Retinal pigment epithelial cell (primary cell): ENCODE measurements around the gene KDM6B.

ENCODE experiments used
- DNase-seq: peaks from one replicate; pipeline ENCODE4 v3.0.0-alpha.2; 2010; ENCODE audit warnings: low read depth
- H3K4me3 ChIP-seq: 2 replicates; pipeline ENCODE4 v1.5.1; 2011; ENCODE audit warnings: mild to moderate bottlenecking, low read length, control low read depth, moderate library complexity
- TF ChIP-seq, protein P1 (sequence below): conservative IDR thresholded peaks from 2 replicates; pipeline ENCODE4 v1.5.1; 2011; ENCODE audit warnings: low read depth, low read length, control low read depth, inconsistent platforms

KDM6B gene

DNA sequence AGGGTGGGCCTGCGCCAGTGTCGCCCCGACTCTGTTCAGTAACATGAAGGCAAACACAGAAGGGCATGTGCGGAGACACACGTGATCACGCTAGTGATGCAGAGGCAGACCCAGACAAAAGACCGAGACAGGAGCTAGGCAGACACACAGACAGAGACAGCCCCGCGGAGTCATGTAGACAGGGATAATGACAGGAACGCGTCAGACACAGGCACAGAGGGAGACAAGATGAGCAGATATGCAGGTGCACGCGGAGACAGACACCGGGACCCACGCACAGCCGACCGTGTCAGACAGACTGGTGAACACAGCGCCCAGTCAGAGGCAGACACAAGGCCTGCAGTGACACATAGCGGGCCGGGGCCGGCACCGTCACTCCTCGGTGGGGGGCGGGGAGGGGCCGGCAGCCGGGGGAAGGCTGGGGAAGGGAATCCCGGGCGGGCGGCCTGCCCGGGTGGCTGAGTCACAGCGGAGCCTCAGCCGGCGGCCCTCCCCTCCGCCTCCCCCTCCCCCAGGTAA, 7.4 kb downstream of the KDM6B start:
- peak overlapping the region; percentile 82 for H3K4me3 ChIP-seq
- TF ChIP-seq, protein P1, sequence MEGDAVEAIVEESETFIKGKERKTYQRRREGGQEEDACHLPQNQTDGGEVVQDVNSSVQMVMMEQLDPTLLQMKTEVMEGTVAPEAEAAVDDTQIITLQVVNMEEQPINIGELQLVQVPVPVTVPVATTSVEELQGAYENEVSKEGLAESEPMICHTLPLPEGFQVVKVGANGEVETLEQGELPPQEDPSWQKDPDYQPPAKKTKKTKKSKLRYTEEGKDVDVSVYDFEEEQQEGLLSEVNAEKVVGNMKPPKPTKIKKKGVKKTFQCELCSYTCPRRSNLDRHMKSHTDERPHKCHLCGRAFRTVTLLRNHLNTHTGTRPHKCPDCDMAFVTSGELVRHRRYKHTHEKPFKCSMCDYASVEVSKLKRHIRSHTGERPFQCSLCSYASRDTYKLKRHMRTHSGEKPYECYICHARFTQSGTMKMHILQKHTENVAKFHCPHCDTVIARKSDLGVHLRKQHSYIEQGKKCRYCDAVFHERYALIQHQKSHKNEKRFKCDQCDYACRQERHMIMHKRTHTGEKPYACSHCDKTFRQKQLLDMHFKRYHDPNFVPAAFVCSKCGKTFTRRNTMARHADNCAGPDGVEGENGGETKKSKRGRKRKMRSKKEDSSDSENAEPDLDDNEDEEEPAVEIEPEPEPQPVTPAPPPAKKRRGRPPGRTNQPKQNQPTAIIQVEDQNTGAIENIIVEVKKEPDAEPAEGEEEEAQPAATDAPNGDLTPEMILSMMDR = no peak
- peak; percentile 66 for DNase-seq

DNA sequence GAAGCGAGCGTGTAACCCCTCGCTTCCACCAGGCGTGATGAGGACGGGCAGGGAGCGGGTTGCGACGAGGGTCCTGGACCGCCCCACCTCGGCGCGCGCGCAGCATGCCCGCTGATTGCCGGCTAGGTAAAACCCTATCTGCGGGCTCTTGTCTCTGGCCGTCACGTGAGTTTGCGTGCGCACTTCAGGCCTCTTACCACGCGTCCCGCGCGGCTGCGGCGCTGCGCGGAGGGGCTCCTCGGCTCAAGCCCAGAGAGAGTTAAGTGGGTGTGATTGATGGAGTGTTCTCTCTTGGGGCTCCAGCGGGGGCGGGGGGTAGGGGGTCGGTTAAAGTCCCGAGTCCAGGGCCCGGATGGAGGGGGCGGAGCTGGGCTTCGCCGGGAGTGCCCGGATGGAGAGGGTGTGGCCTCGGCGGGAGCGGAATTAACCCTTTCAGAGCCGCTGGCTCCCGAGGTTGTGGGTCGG, 7.9 kb downstream of the KDM6B start:
- DNase-seq = no peak
- H3K4me3 ChIP-seq = peak overlapping the region; percentile 82
- TF ChIP-seq, protein P1 = no peak

DNA sequence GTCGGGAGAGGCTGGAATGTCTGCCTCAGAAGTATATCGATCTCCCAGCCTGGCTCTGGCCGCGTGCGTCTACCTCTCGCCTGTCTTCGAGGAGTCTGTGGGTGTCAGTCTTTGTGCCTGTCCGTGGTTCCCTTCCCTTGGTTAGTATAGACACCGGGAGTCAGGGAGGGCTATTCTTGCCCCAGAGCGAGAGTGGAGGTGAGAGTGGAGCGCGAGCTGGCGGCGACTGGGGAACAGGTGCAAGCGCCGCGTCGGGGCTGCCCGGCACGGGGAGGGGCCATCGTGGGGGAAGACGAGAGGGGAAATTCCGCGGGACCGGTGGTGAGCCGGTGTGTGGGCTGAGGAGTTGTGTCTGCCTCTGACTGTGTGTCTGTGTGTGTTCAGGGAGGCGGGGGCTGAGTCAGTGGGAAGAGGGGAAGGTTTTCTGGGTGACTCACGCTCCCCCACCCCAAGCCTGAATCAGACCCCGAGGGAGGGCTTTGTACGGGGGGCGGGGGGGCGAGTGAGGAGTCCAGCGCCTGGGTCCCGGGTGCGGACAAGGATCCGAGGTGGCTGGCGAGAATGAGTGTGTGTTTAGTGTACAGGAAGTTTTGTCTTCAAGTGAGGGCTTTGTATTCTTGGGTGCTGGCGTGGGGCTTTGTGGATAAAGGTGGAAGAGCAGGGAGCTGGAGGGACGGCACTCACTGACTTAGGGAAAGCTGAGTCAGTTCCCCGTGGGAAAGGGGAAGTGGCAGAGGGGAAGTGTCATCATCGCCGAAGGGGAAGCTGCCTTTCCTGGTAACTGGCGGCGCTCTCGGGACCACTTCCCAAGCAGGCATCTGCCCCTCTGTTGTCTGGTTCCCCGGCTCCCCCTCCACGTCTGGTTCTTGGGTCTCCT, 8.6 kb downstream of the KDM6B start:
- TF ChIP-seq, protein P1 = no peak
- no peak for DNase-seq
- peak overlapping the region; percentile 82 for H3K4me3 ChIP-seq

DNA sequence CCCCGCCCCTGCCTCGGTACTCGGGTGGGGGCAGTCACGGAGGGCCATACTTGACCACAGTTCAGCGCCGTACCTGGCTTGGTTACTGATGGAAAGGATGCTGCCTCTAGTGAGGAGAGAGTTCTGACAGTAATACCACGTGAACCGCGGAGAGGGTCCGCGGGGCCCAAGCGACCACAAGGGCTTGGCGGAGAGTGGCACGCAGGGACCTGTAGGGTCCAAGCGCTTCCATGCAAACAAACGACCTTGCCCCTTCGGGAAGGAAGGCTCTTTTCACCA, 9.2 kb downstream of the KDM6B start:
- TF ChIP-seq, protein P1 = no peak

DNA sequence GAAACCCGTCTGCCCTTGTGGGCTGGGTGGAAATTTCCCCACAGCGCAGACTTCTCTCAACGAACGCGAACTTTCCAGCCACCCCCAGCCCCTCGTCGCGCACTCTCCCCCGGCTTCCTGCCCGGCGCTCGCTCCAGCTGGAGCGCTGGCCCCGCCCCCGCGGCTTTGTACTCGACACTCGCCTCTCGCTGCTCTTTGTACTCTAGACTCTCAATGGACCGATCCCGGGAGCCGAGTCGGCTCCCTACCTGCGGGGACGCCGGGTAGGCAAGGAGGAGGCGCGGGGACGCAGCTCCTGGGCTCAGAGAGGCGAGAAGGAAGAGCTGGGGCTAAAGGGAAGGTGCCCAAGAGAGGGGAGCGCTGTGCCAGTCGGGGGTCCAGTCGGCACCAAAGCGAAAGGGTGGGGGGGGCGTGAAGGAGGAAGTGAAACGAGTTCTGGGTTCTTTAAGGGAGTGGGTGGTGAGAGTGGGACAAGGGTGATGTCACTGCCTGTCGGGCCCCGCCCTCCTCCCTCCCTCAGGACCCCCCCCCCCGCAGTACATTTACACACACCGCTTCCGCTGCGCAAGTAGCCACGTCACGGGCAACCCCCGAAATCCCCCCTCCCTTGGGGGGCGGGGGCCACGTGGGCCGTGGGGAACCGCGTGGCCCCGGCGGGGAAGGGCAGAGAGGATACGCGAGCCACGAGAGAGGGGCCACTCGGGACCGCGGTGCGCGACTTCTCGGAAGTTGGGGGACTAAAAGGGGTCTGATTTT, 9.7 kb downstream of the KDM6B start:
- TF ChIP-seq, protein P1 = no peak
- DNase-seq = no peak
- H3K4me3 ChIP-seq = peak overlapping the region; percentile 82

More for the DNA sequence above, 9.2 kb downstream of the KDM6B start:
- no peak for DNase-seq
- H3K4me3 ChIP-seq = peak overlapping the region; percentile 82

DNA sequence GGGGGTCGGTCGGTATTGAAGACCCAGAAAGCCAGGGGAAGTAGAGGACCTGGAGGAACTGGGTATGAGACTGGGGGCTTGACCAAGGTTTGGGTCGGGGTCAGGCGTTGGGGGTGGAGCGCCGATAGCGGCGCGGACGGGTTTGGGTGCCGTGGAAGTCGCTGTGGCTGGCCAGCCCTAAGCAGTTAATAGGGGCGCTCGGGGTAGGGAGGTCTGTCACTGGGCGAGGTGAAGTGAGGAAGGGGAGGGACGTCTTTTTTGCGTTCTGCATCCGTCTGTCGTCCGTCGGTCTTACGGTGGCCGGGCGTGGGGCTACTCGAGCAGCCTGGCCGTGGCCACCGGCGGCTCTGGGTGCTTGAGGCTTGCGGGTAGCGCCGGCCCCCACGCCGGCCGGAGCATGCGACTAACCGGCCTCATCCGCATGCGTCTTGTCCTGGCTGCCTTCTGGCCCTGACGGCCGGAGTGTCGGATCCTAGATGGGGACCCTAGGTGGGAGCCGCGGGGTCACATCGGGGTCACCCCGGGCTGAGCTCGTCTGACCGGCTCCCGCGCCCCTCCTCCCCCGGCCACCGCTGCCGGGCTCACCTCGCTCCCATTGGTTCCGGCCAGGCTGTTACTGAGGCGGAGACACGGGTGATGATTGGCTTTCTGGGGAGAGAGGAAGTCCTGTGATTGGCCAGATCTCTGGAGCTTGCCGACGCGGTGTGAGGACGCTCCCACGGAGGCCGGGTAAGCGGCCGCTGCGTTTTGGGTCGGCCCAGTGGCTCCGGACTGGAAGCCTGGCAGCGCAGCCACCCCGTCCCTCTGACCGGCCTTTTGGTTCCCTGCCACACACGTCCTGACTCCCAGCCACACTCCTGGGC, 10.5 kb downstream of the KDM6B start:
- DNase-seq = peak; percentile 83
- peak overlapping the region; percentile 82 for H3K4me3 ChIP-seq
- TF ChIP-seq, protein P1 = no peak
